IPS-20b (cell line): Measurements from ENCODE around the gene CEMIP.

Experiments
- H3K27ac ChIP-seq: one replicate; pipeline ENCODE4 v1.5.1; 2013; ENCODE audit warnings: low read length
- H3K27me3 ChIP-seq: 2 replicates; pipeline ENCODE4 v1.6.1; 2013; ENCODE audit warnings: mild to moderate bottlenecking, low read length, inconsistent platforms; ENCODE audit not compliant: insufficient read depth
- H3K36me3 ChIP-seq: 2 replicates; pipeline ENCODE4 v1.6.1; 2013; ENCODE audit warnings: low read depth, mild to moderate bottlenecking, inconsistent platforms, low read length, moderate library complexity; ENCODE audit not compliant: insufficient read depth
- H3K4me1 ChIP-seq: 2 replicates; pipeline ENCODE4 v1.6.1; 2013; ENCODE audit warnings: mild to moderate bottlenecking, control low read depth, inconsistent platforms, low read length, moderate library complexity; ENCODE audit not compliant: insufficient read depth
- H3K4me3 ChIP-seq: 2 replicates; pipeline ENCODE4 v1.5.1; 2013; ENCODE audit warnings: mild to moderate bottlenecking, low read length, inconsistent platforms
- H3K9ac ChIP-seq: 2 replicates; pipeline ENCODE4 v1.6.1; 2013; ENCODE audit warnings: low read depth, mild to moderate bottlenecking, inconsistent platforms, low read length, moderate library complexity
- H3K9me3 ChIP-seq: 2 replicates; pipeline ENCODE4 v1.6.1; 2013; ENCODE audit warnings: mild to moderate bottlenecking, low read depth, low read length, inconsistent platforms; ENCODE audit not compliant: insufficient read depth

The CEMIP gene

DNA sequence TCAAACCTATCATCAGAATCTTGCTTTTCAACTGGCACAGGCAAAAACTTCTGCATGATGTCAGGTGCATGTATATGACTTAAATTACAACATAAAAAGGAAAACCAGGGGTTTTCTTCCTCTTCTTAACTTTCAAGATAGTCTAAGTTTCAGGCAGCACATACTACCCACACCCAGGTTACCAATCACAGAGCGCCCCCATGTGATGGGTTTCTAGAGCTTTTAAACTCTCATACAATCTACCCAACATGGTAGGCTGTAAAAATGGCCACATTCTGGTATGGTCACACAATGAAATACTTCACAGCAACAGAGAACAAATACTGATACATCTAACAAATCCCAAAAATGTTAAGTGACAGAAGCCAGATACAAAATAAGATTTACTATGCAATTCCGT is 203.0 kb downstream of the CEMIP start:
- H3K9ac ChIP-seq, result no peak overlapping the region
- H3K4me3 ChIP-seq, result no peak overlapping the region
- H3K36me3 ChIP-seq, result peaks cover 41% of the 10 kb centered on the region
- peaks cover 20% of the 10 kb centered on the region for H3K4me1 ChIP-seq
- H3K27ac ChIP-seq, result no peak overlapping the region
- H3K9me3 ChIP-seq, result no peaks in the 10 kb centered on the region
- no peaks in the 10 kb centered on the region for H3K27me3 ChIP-seq

DNA sequence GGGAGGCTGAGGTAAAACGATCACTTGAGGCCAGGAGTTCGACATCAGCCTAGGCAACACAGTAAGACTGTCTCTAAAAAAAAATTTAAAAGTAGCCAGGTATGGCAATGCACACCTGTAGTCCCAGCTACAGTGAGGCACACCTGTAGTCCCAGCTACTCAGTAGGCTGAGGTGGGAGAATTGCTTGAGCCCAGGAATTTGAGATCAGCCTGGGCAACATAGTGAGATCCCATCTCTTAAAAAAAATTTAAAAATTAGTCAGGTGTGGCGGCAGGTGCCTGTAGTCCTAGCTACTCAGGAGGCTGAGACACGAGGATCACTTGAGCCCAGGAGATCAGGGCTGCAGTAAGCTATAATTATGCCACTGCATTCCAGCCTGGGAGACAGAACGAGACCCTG is 203.7 kb downstream of the CEMIP start:
- no peaks in the 10 kb centered on the region for H3K27me3 ChIP-seq
- no peak overlapping the region for H3K27ac ChIP-seq
- no peak overlapping the region for H3K4me3 ChIP-seq
- H3K4me1 ChIP-seq, result peaks cover 20% of the 10 kb centered on the region
- peaks cover 37% of the 10 kb centered on the region for H3K36me3 ChIP-seq
- no peaks in the 10 kb centered on the region for H3K9me3 ChIP-seq
- no peak overlapping the region for H3K9ac ChIP-seq

DNA sequence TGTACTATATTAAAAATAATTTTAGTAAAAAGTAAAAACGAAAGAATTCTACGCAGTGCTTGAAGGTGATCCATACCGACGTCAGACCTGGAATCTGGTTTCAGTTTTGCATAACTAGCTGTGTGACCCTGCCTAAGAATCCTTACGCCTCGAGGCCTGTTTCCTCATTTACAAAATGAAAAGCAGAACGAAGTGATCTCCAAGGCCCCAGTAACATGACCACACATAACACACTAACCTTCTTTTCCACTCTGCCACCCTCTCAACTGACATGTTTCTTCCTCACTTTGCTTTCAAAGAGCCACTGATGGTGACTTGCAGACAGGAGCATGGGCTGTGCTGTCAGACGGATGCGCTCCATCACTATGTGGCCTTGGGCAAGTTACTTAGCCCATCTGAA is 205.7 kb downstream of the CEMIP start:
- Histone ChIP-seq H3K9me3 (no peaks in the 10 kb centered on the region), H3K4me3 (no peak overlapping the region), H3K4me1 (peaks cover 16% of the 10 kb centered on the region), H3K36me3 (peaks cover 17% of the 10 kb centered on the region), H3K27ac (no peak overlapping the region), H3K27me3 (no peaks in the 10 kb centered on the region), H3K9ac (no peak overlapping the region)

DNA sequence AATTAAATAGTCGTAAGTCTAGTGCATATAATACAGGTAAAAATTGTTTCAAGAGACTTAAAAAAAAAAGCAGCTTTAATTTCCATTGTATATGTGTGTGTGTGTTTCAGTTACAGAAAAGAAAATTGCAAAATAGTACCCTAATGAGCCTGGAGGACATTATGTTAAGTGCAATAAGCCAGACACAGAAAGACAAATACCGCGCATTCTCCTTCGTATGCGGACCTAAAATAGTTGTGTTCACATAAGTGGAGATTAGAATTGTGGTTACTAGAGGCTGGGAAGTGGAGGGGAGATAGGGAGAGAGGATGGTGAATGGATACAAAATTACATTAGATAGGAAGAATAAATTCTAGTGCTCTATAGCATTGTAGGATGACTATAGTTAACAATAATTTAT is 206.8 kb downstream of the CEMIP start:
- Histone ChIP-seq H3K4me1 (peaks cover 20% of the 10 kb centered on the region), H3K9ac (no peak overlapping the region), H3K36me3 (peaks cover 9% of the 10 kb centered on the region; the same call in 1 of the 2 replicates), H3K4me3 (no peak overlapping the region), H3K27me3 (no peaks in the 10 kb centered on the region), H3K9me3 (no peaks in the 10 kb centered on the region), H3K27ac (no peak overlapping the region)

DNA sequence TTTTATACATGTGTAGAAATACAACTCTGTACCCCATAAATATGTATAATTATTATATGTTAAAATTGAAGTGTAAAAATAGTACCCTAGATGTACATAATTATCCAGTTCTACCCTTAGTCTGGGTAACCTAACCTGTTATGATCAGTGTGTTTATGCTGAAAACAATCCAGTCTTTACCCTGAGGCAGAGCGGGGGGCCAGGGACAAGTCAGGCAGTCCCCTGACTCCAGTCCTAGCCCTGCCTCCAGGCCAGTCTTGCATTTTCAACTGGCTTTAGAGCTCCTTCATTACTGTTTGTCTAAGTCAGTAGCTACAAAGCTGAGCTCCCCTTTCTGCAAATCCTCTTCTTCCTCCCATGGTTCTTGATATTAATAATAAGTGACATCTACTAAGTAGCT is 207.3 kb downstream of the CEMIP start:
- Histone ChIP-seq H3K36me3 (peaks cover 9% of the 10 kb centered on the region; the same call in 1 of the 2 replicates), H3K4me1 (peaks cover 20% of the 10 kb centered on the region), H3K9me3 (no peaks in the 10 kb centered on the region), H3K4me3 (peak overlapping the region; percentile 1; the same call in 1 of the 2 replicates), H3K27ac (no peak overlapping the region), H3K9ac (no peak overlapping the region), H3K27me3 (no peaks in the 10 kb centered on the region)

DNA sequence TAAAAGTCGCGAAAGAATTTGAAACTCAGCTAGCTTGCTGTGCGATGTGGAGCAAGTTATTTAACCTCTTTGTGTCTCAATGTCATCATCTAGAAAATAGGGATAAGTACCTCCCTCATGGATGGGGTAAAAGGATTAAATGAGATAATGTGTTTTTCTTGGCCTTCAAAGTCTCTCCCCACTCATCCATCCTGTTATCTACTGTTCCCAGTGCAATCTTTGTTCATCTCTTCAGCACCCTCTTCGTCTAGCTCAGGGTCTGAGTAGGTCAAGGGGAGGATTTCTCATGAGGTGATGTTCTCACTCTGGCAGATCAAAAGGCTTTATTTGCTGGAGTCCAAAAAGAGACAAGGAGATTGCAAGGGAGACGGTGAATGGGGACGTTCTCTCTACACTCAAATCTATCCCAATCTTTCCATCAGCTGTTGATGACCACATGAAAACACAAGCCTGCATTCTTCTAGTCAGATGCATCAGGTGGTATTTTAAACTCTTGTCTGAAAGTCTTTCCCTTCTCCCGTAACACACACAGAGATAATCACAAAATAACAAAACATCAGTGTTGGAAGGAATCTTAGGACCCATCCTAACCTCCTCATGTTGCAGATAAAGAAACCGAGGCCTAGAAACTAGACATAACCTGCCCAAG is 209.1 kb downstream of the CEMIP start:
- H3K27ac ChIP-seq, result no peak overlapping the region
- peak overlapping the region; percentile 86 for H3K9ac ChIP-seq
- H3K27me3 ChIP-seq, result no peaks in the 10 kb centered on the region
- H3K9me3 ChIP-seq, result no peaks in the 10 kb centered on the region
- H3K36me3 ChIP-seq, result no peaks in the 10 kb centered on the region
- peak overlapping the region; percentile 98 for H3K4me3 ChIP-seq
- peaks cover 20% of the 10 kb centered on the region for H3K4me1 ChIP-seq

DNA sequence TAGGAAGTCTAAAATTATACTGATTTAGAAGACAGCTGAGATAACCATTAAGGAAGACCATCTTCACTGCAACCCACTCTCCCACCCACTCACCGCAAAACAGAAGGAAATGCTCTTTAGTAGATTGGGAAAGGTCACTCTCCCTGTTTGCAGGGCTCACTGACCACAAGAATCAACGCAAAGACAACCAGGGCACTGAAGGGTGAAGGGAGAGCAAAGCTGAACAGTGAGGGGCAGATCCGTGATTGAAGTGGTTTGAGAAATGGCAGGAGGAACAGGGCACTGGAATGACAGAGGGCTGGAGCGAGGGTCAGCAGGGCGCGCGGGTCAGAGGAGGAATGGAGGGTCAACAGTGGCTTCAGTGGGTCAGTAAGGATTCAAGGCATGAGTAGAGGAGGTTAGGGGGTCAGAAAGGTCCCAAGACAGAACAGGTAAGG is 209.9 kb downstream of the CEMIP start:
- peak overlapping the region; percentile 86 for H3K9ac ChIP-seq
- no peaks in the 10 kb centered on the region for H3K36me3 ChIP-seq
- peaks cover 20% of the 10 kb centered on the region for H3K4me1 ChIP-seq
- H3K9me3 ChIP-seq, result no peaks in the 10 kb centered on the region
- H3K27me3 ChIP-seq, result no peaks in the 10 kb centered on the region
- peak overlapping the region; percentile 98 for H3K4me3 ChIP-seq
- peak overlapping the region; percentile 81 for H3K27ac ChIP-seq

DNA sequence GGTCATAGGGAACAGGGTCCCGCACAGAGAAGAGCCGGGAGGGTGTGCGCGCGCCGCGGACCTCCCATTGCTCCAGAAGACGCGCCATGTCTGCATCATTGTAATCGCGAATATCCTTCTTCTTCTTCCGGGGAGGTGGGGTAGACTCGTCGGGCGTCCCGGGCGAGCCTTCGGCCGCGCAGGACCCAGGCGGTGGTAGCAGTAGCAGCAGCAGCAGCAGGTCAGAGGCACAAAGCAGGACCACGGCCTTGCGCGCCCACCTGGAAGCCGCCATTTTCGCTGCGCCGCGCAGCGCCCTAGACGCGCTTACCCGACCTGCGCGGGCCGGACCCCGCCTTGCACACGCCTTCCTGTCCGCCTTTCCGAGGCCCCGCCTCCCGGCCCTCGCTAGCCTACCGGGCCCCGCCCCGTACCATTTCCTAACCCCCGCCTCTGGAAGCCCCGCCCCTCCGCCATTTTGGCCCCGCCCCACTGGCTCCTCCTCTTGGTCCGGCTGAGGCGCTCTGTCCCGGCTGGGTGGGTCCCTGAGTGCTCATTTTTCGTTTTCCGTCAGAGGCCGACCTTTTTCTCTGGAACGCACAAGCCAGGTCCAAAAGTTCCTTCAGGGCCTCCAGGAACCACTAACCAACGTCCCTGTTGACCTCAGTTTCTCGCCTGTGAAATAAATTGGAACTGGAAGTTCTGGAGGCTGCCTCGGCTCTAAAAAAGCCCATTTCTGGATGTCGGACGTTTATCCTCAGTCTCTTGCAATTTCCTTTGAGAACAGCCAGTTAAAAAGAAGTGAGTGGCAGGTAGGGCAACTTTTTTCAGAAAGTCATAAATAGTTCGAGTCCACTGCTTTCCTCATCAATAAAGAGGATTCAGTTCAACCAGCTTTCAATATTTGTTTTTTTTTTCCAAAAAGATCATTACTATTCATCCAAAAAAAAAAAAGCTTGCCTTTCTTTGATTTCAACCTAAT is 210.6 kb downstream of the CEMIP start, which contains the start of gene MESD:
Gene MESD (minus strand): TSS at position 302 of the 961 bp plus-strand sequence. CDS start 28 bp downstream, at position 274.
- Histone ChIP-seq H3K4me1 (peaks cover 20% of the 10 kb centered on the region), H3K27ac (peak within 1 kb of the TSS; percentile 81), H3K4me3 (peak within 1 kb of the TSS; percentile 98)

DNA sequence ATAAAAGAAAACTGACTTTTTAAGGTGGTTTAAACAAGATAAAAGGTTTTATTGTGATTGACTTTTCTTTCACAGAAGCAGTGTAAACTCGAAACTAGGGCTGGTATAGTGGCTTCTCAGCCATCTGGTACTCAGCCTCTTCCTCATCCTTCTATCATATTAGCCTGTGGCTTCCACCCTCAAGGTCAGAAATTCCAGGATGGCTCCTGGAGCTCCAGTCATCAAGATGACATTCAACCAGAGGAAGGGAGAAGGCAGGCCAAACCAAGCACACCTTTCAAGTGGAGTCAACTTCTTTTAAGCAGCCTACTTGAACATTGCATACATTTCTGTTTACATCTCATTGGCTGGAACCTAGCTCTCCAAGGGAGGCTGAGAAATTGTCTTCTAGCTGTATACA is 211.8 kb downstream of the CEMIP start:
- Histone ChIP-seq H3K4me1 (peaks cover 16% of the 10 kb centered on the region), H3K9ac (no peak overlapping the region), H3K9me3 (no peaks in the 10 kb centered on the region), H3K27me3 (no peaks in the 10 kb centered on the region), H3K36me3 (no peaks in the 10 kb centered on the region), H3K4me3 (no peak overlapping the region), H3K27ac (no peak overlapping the region)

More for the DNA sequence above, 210.6 kb downstream of the CEMIP start, which contains the start of gene MESD:
- Histone ChIP-seq H3K36me3 (no peaks in the 10 kb centered on the region), H3K27me3 (no peaks in the 10 kb centered on the region), H3K9ac (peak within 1 kb of the TSS; percentile 86), H3K9me3 (no peaks in the 10 kb centered on the region)

DNA sequence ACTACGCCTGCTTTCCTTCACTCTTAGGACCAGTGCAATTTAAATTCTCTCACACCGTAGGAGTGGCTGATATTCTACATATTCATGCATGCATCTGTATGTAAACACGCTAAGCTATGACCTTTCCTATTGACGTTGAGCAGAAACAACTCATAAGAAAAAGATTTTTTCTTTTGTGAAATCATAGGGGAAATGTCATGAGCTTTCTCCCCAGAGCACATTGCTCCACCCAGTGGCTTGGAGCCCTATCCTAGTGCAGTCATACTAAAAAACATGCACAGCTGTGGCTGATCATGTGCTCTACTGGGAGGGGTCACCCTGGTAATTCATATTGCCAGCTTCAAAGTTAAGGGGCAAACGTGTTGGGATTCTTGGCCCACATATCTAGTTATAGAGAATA is 212.3 kb downstream of the CEMIP start:
- Histone ChIP-seq H3K9me3 (no peaks in the 10 kb centered on the region), H3K27ac (no peak overlapping the region), H3K4me3 (no peak overlapping the region), H3K36me3 (no peaks in the 10 kb centered on the region), H3K27me3 (no peaks in the 10 kb centered on the region), H3K9ac (no peak overlapping the region), H3K4me1 (peaks cover 16% of the 10 kb centered on the region)

DNA sequence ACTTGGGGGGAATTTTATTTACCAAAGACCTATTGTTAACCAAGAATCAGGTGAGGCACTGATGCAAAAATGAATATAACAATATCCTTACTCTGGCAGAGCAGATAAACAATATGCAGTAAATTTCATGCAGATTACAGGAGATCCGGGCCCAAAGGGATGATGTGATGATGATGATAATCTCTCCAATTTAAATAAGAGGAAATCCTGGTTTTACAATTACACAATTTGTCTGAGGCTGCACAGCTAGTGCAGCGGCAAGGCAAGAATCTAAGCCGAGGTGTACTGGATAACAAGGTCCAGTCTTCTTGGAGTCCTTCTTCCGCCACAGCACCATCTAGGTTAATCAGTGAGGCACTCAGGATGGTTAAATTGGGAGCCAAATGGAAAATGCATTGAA is 212.8 kb downstream of the CEMIP start:
- Histone ChIP-seq H3K9ac (no peak overlapping the region), H3K36me3 (no peaks in the 10 kb centered on the region), H3K27ac (no peak overlapping the region), H3K9me3 (no peaks in the 10 kb centered on the region), H3K4me1 (peaks cover 12% of the 10 kb centered on the region), H3K4me3 (no peak overlapping the region), H3K27me3 (no peaks in the 10 kb centered on the region)
